HG02588 (cell line): ENCODE measurements around the gene ZNF202.
"Not testable (repeated sequence)": the region's sequence is repeated elsewhere in the genome, so short reads cannot be mapped to it uniquely, and the experiment has no call there.

Source experiments
- ATAC-seq: cut with Tn5 transposase; IDR thresholded peaks from one replicate; pipeline ENCODE4 v1.9.1; 2021; ENCODE audit warnings: mild to moderate bottlenecking, moderate library complexity; ENCODE audit not compliant: unreplicated experiment

Gene ZNF202

DNA sequence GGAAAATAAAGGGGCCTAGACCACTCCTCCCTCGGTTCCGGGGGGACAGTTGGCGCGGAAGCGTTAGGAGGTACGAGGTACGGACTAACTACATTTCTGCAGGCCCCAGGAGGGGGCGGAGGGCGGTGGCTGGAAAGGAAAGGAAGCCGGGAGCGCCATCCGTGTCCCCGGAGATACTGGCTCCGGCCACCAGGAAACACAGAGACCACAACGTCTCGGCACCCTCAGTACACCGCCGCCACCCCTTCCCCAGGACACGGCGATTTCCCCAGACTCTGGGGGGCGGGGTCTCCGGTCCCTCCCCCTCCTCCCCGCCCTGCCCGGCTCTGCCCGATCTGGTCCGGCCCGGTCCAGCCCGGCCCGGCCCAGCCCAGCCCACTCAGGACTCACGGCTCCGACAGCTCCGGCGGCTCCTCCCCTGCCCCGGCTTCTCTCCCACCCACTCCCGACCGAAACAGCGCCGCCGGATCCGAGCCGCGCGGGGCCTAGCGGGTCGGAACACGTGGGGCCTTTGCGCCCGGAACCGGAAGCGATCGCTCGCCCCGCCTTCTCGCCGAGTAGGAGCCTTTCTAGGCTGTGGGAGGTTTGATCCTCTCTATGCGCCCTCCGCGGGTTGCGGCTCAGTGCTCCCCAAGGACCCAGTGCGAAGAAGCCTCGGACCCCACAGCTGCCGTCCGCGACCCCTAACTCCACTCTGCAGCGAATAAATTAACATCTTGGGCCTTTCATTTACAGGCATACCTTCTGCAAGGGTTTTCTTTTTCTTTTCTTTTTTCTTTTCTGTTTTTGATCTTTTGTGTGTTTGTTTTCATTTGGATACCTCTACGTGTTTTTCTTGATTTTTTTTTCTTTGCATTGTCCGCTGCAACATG lies at the start of gene ZNF202:
TSS of gene ZNF202 (minus strand) at position 502 of the 872 bp plus-strand sequence. CDS start 10,772 bp downstream, outside the sequence.
- peak; percentile 99 for ATAC-seq

DNA sequence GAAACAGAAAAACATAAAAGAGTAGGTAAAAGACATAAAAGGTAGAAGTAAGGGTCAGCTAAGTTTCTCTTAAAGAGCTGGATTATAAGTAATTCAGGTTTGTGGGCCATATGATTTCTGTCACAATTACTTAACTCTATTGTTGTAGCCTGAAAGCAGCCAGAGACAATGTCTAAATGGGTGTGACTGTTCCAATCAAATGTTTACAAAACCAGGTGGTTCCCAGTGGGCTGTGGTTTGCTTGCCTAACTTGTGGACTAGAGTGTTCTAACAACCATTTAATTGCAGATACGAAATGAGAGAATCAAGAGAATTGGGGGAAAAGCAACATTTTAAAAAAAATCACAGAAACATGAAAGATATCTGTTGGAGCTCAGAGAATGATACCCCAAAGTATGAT lies 42.1 kb upstream of the ZNF202 start:
- ATAC-seq, result no peak

DNA sequence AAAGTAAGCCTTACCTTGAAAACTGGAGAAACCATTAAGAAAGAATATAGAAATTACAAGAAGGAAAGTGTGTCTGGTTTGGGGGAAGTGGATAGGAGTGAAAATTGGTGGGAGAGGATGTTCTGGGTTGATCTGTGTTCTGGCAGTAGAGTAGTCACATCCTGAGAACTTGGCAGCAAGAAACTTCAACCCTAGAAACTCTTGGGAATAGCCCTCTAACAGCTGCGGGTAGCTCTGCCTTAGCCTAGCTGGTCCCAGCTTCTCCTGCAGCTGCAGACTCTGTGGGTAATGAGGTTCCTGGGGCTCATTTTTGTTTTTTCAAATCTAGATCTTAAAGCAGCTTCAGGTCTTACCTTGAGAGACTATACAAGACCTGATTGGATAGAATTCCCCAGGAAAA lies 37.1 kb upstream of the ZNF202 start:
- no peak for ATAC-seq

DNA sequence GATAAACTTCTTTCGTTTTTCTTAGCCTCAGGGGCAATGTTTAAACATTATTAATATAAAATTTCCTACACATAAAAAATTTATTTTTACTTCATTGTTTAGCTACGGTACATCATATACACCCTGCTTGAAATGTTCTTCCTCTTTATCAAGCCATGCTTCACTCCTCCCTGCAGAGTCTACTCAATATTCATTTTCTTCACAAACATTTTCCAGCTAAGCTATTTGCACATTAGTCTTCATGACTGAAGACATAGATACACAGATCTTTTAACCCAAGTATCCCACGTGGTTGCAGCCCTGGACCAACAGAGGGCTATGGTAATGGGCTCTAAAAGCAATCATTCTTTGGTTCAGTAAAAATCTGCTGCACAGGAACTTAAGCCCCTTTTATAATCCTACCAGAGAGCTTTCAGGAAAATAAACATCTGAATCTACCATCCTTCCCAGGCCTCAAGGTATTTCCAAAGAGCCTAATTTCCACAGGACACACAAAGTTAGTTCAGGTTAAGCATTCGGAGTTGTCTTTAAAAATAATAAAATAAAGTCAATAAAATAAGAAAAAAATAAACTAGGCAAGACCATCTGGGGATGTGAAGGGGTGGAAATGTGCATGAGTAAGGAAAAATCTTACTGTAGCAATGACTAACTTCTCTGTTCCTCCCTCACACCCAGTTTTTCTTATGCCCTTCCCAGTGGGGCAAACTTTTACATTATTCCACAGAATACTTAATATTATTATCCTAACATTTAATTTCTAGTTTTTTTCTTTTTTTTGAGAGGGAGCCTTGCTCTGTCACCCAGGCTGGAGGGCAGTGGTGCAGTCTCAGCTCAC lies 34.5 kb upstream of the ZNF202 start:
- ATAC-seq, result no peak

DNA sequence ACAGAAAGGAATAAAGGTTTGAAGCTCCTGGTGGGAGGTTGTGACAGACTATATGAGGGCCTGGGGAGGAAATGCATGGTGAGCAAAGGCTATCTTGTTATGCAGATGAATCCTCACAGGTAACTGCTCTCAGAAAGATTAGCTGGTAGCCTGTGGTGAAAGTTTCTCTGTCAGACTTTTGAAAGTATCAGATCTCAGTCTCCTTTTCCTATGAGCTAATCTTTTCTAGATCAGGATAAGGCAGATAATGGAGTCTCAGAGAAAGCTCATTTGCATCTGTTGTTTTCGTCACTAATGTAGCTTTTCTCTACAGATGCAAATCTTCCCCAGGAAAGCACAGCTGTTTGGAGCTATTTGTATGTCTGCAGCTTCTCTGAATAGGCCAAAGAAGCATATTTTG lies 33.8 kb upstream of the ZNF202 start:
- peak; percentile 58 for ATAC-seq

DNA sequence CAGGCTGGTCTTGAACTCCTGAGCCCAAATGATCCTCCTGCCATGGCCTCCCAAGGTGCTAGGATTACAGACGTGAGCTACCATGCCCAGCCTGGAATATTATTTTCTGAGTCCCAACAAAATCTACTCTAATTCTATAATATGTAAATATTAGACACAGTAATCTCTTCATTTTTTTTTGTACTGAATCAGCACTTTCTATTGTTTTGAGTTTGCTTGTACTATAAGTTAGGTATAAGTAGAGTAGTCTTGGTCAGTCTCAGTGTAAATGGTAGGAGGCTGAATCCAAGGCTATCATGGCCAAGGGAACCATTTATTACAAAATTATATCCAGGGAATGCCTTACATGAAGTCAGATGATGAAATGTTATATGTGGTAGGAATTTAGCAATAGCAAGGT lies 32.5 kb upstream of the ZNF202 start:
- no peak for ATAC-seq

DNA sequence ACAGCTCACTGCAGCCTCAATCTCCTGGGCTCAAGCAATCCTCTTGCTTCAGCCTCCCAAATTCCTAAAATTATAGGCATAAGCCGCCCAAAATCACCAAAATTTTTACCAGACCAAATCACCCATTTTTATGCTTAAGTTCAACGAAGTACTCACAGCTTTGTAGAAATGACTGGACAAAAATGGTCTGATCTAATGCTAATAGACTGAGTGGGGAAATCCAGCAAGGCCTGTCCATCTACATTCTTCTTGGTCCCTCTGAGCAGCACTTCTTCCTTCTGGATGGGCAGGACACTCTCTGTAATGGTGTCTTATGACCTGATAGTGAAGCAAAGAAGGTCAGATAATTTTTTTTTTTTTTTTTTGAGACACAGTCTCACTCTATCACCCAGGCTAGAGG lies 31.6 kb upstream of the ZNF202 start:
- no peak for ATAC-seq

DNA sequence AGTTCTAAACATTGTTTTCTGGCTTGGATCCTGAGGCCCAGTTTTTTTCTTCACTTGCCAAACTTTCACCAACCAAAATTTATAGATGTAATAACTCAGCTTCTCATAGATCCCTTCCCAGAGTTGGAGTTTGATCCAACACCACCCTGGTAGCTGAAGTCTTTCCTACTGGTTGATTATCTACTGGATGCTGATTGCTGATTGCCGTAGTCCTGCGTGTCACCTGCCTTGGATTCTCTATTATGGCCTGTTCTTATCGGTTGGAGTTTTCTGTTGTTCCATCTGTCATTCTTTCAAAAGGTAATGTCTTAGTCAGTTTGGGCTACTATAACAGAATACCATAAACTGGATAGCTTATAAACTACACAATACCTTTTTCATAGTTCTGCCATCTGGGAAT lies 30.2 kb upstream of the ZNF202 start:
- no peak for ATAC-seq

DNA sequence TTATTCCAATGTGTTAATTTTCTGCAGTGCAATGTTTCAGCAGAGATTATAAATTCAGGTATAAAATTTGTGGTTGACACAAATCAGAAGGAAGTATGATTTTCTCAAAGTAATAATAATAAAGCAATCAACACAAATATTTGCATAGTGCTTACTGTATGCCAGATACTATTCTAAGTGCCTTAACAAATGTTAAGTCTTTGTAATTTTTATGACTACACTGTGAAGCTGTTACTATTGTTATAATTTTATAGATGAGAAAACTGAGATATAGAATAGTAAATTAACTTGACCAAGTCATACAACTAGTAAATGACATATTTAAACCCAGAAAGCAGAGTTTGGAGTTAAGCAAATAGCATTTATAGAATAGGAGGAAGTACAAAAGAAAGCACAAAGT lies 29.3 kb upstream of the ZNF202 start:
- no peak for ATAC-seq

DNA sequence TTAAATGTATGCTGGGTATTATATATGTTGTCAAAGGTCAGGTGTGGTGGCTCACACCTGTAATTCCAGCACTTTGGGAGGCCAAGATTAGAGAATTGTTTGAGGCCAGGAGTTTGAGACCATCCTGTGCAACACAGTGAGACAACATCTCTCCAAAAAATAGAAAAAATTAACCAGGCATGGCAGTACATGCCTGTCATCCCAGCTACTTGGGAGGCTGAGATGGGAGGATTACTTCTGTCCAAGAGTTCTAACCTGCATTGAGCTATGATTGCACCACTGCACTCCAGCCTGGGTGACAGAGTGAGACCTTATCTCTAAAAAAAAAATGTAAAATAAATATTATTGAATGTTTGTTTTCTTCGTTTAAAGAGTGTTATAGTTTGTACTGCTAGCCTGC lies 24.1 kb upstream of the ZNF202 start:
- ATAC-seq, result no peak

DNA sequence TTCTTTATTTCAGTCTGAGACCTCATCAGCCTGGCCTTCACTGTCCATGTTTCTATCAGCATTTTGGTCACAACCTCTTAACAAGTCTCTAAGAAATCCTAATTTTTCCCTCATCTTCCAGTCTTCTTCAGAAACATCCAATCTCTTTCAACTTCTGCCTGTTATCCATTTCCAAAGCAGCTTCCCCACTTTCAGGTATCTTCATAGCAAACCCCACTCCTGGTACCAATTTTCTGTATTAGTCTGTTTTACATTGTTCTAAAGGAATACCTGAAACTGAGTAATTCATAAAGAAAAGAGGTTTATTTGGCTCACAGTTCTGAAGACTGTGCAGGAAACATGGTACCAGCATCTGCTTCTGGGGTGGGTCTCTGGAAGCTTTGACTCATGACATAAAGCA lies 21.0 kb upstream of the ZNF202 start:
- ATAC-seq, result no peak

DNA sequence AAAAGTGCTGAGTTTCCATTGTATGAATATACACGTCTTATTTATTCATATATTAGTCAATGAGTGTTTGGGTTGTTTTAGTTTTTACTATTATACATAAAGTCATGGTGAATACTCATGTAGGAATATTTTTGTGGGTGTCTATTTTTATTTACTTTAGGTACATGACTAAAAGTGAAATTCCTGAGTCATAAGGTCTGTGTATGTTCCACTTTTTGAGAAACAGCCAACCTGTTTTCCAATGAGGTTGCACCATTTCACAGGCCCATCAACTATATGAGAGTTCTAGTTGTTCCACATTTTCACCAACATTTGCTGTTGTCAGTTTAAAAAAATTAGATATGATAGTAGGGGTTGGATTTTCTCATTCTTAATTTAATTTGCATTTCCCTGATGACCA lies 19.4 kb upstream of the ZNF202 start:
- peak; percentile 88 for ATAC-seq

DNA sequence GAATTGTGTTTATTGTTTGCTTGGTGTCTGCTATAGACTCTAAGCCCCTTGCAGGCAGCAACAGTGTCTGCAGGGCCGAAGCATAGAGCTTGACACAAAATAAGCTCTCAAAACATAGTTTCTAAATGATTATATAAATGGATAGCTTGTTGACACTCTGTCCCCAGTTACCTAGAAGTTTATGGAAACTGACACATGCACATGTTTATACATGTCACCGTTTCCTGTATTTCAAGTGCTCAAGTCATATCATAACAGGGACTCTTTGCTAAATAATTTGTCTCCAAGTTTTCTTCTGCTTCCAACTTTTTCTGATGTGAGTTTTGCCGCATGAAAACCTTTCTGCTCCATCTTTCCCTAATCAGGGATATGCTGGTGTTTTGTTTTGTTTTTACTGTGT lies 16.5 kb upstream of the ZNF202 start:
- no peak for ATAC-seq

DNA sequence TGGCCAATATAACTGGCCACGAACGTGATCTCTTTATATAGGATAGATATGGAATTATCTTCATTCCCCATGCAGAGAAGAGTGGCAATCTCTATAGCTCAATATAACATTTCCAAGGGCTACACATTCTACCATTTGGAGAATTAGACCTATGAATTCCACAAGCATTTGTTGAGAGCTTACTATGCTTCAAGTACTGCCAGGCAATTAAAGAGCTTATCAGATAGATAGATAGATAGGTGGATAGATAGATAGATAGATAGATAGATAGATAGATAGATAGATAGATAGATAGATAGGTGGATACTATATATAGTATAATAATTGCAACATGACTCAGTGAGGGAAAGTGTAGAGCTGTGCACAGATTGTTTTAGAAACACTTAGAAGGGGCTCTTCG lies 14.4 kb upstream of the ZNF202 start:
- no peak for ATAC-seq

DNA sequence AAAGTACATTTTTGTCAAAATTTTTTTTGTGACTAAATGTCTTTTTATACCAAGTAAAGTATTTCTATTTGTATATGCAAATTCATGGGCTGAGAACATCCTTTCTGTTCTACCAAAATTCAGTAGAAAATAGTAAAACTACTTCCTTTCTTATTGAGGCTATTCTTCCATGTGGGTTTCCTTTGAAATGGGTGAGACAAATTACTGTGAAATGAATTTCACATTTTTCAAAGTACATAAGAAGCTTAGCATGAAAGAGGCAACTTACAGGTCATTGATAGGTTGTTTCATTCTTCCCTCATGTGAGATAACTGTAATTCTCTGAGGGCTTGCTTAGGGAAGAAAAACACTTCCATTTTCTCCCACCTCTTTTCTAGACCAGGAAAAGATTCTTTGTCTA lies 13.9 kb upstream of the ZNF202 start:
- no peak for ATAC-seq

DNA sequence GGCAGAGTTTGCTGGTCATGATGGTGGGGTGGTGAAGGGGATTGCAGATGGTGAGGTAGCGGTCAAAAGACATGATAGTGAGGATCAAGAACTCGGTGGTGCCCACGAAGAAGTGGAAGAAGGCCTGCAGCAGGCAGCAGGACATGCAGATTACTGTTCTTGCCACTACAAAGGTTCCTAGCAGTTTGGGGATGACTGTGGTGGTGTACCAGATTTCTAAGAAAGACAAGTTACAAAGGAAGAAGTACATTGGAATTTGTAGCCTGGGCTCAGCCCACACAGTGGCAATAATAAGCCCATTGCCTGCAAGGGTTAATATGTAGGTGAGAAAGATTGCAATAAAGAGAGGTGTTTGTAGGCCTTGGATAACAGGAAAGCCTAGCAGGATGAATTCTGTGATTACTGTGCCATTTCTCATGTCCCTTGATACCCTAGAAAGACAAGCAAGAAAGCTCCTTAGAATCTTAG lies 12.7 kb upstream of the ZNF202 start, which contains the start of gene OR6X1:
TSS of gene OR6X1 (minus strand) at position 418 of the 468 bp plus-strand sequence. CDS start at position 418, 0 bp downstream.
- ATAC-seq, result no peak

DNA sequence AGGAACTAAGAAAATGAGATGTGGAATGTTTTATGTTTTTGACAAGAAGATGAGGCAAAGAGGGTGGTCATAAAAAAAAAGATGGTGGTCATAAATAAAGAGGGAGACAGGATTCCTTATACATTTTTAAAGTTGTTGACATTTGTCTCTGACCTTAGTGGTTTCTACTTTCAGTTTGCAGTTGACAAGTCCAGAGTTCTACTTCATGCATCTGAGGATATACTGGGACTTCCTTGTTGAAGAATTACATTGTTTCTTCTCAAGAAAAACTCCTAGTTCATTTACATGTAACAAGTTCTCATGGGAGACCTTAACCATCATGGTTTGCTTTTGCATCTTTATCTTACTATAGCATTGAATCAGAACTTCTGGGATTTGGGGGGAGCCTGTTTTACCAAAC lies 11.7 kb upstream of the ZNF202 start:
- peak; percentile 72 for ATAC-seq

DNA sequence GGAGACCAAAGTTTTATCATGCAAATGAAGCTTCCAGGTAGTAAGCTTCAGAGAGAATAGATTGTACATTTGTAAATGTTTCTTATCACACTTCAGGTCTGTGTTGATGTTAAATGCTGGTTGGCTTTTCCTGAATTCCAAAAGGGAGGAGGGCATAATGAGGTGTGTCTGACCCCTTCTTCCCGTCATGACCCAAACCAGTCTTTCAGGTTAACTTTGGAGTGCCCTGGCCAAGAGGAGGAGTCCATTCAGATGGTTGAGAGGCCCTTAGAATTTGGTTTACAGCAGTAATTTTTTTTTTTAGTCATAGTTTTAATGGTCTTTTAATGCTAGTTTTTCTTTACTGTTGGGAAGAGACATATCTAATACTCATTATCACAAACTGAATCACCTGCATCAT lies 10.3 kb upstream of the ZNF202 start:
- ATAC-seq, result no peak

DNA sequence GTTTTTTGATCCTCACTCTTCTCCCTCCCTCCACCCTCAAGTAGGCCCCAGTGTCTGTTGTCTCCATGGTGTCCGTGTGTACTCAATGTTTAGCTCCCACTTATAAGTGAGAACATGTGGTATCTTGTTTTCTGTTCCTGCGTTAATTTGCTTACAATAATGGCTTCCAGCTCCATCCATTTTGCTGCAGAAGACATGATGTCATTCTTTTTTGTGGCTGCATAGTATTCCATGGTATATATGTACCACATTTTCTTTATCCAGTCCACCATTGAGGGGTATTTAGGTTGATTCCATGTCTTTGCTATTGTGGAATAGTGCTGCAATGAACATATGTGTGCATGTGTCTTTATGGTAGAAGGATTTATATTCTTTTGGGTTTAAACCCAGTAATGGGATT lies 6.9 kb upstream of the ZNF202 start:
- ATAC-seq, result not testable (repeated sequence)

DNA sequence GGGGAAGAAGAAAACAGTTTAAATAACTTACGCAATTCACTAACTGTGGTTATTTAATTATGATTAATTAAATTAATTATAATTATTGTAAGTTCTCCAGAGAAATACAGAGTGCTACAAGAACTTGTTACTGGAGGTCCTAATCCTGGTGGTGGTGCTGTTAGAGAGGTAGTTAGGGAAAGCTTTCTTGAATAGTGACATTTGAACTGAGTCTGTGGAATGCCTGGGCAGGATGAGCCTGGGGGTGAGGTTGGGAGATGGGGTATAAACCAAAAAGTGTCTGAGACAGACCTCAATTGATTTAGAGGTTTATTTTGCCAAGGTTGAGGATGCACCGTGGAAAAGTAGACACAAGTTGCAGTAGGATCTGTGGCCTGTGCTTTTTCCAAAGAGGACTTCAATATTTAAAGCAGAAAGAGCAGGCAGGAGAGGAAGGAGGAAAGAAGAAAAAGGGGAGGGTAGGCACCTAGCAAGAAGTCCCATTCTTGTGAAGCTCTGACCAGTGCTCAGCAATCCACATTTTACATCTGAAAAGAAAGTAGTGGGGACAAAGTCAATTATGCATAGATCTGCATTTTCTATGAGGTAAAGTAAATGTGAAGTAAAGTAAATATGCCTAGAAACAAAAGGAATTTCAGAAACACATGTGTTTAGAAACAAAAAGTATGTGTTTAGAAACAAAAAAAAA lies 4.4 kb upstream of the ZNF202 start:
- ATAC-seq, result no peak

DNA sequence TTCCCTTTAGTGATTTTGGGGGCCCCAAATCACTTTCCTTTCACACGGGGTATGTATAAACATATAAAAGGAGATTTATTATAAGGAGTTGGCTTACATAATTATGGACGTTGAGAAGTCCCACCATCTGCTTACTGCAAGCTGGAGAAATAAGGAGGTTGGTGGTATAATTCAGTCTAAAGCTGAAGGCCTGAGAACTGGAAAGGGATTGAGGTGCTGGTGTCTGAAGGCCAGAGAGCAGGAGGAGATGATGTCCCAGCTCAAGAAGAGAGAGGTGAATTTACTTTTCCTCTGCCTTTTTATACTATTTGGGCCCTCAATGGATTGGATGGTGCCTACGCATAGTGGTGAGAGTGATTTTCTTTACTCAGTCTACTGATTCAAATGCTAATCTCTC lies 1.3 kb upstream of the ZNF202 start:
- no peak for ATAC-seq
